Spinal cord (tissue), 10 donors: ENCODE results near the gene SALL3. TPM values are rescaled to one million over a fixed set of nuclear protein-coding genes. Genes with fewer than 3 reads are reported as not detected.

Experiments
- DNase-seq, 6 donors: peaks; one replicate each; pipeline versions ENCODE4 v3.0.0 to v3.0.0-alpha.2; 2013 to 2015; ENCODE audit warnings: low spot score in 6 of 6, low read depth in 4 of 6
- H3K27ac ChIP-seq: one replicate; pipeline ENCODE4 v1.5.1; 2013; ENCODE audit warnings: low read depth, low read length, control low read depth
- H3K27me3 ChIP-seq: one replicate; pipeline ENCODE4 v1.6.1; 2013; ENCODE audit warnings: low read length; ENCODE audit not compliant: control insufficient read depth, insufficient read depth
- H3K36me3 ChIP-seq: one replicate; pipeline ENCODE4 v1.6.1; 2013; ENCODE audit warnings: low read length; ENCODE audit not compliant: control insufficient read depth, insufficient read depth
- H3K4me1 ChIP-seq: one replicate; pipeline ENCODE4 v1.6.1; 2013; ENCODE audit warnings: low read length; ENCODE audit not compliant: control insufficient read depth, insufficient read depth
- H3K4me3 ChIP-seq: one replicate; pipeline ENCODE4 v1.5.1; 2013; ENCODE audit warnings: low read depth, low read length, control low read depth
- H3K9me3 ChIP-seq: one replicate; pipeline ENCODE4 v1.6.1; 2013; ENCODE audit warnings: low read length; ENCODE audit not compliant: control insufficient read depth, insufficient read depth
- WGBS: methylation state at CpG from one replicate; pipeline ENCODE4 v1.1.5; 2013; ENCODE audit warnings: missing lambda C conversion rate; ENCODE audit not compliant: insufficient coverage; 5-methylcytosine and 5-hydroxymethylcytosine counted together
- polyA plus RNA-seq, 2 donors: library from polyadenylated mRNA; unstranded; fragments of 120-200 nt; gene quantifications; one replicate each; pipeline ENCODE4 v1.2.1, GENCODE V29; 2013; ENCODE audit not compliant: insufficient read length in 2 of 2
- total RNA-seq, 2 donors: library from RNA; depleted of rRNA in 1 of 2; stranded (reverse); fragments of 120-200 nt in 1 of 2; fragments of >200 nt in 1 of 2; gene quantifications; one replicate each; pipeline versions ENCODE4 v1.2.3 to v1.2.4, GENCODE V29; 2013 to 2014
- donor health status: healthy.

The SALL3 gene
- total and polyA plus RNA-seq, 4 donors, result 18.4 to 119 (median 66.5) TPM

DNA sequence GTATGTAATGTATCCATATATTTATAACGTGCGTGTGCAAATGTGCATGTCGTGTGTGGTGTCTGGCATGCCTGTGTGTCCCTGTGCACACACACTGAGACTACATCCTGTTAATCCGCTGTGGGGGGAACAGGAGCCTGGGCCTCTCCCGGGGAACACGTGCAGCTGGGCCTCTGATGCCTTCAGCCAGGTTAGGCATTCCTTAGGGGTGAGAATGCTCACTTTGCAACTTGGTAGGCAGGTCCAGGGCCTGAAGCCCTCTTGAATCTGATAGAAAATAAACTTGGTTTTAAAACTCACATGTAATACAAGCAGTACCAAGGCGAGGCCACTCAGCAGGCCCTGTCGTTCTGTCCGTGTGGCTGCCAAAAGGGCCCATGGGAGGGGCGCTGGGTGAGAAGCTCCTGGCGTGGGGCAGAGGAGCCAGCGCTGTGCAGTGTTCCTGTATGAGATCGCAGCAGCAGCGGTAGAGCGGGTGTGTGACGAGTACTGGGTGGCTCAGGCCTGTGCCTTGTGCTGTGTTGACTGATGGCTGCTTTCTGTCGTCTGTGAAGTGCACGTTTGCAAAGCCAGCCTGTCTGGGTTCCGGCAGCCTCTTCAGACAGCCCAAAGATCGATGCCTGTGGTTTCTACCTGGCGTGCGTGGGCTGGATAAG is 16.2 kb downstream of the SALL3 start:
- peak in 1 of 6 donors; percentile 22 for DNase-seq
- Histone ChIP-seq H3K27me3 (no peaks in the 10 kb centered on the region), H3K36me3 (peaks cover 59% of the 10 kb centered on the region), H3K4me1 (peaks cover 32% of the 10 kb centered on the region), H3K9me3 (no peaks in the 10 kb centered on the region), H3K4me3 (no peak overlapping the region), H3K27ac (peak overlapping the region; percentile 61)
- 57% methylated on average over 22 of the region's 22 CpGs for WGBS

- Histone ChIP-seq H3K27me3 (no peaks in the 10 kb centered on the region), H3K9me3 (no peaks in the 10 kb centered on the region), H3K4me1 (peaks cover 37% of the 10 kb centered on the region), H3K36me3 (peaks cover 61% of the 10 kb centered on the region), H3K4me3 (no peak overlapping the region), H3K27ac (peak overlapping the region; percentile 61)
- peak in 1 of 6 donors; percentile 21 for DNase-seq
- WGBS, result 53% methylated on average over 44 of the region's 44 CpGs
Observed at GRCh38 chr18:78996741-78997490, 17.3 kb downstream of the SALL3 start.

DNA sequence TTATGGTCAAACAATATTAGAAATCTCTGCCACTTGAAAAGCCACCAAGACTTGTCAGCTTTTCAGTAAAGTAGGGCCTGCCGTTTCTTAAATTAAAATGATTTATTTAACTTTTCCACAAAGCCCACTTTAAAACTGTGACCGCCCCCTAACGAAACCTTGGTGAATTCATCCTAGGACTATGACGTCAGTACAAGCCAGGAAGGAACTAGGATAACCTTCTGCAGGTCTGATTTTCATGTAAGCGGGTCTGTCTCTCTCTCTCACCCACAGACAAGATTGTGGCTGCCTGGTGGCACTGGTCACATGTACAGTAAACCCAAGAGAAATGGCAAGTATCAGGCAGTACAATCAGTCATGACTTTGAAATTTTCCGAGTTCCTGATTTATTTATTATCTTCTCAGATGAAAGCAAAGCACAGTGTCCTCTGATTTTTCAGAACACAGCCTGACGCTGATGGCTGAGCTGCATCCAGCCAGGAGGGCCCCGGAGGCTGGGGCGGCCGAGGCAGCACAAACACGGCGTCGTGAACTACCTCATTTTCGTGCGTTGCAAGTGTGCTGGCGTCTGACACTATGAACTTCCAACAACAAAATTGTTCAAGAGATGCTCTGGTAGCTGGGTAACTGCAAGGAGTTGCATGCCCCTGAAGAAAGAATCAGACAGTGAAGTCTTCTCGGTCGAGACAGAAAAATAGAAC is 18.9 kb downstream of the SALL3 start:
- Histone ChIP-seq H3K27ac (peak overlapping the region; percentile 60), H3K4me3 (no peak overlapping the region), H3K9me3 (no peaks in the 10 kb centered on the region), H3K27me3 (no peaks in the 10 kb centered on the region), H3K4me1 (peaks cover 37% of the 10 kb centered on the region), H3K36me3 (peaks cover 48% of the 10 kb centered on the region)
- DNase-seq, result peak in 2 of 6 donors; percentile 40 to 68
- 26% methylated on average over 15 of the region's 18 CpGs for WGBS

GRCh38 chr18:78999939-79000338 is 20.3 kb downstream of the SALL3 start:
- H3K27me3 ChIP-seq, result no peaks in the 10 kb centered on the region
- H3K36me3 ChIP-seq, result peaks cover 33% of the 10 kb centered on the region
- WGBS, result 43% methylated on average over 4 of the region's 8 CpGs
- no peaks in the 10 kb centered on the region for H3K9me3 ChIP-seq
- peak in 1 of 6 donors; percentile 62 for DNase-seq
- peaks cover 37% of the 10 kb centered on the region for H3K4me1 ChIP-seq
- H3K4me3 ChIP-seq, result no peak overlapping the region
- H3K27ac ChIP-seq, result no peak overlapping the region

- Histone ChIP-seq H3K27ac (peak overlapping the region; percentile 18), H3K4me1 (peaks cover 28% of the 10 kb centered on the region), H3K4me3 (no peak overlapping the region), H3K27me3 (no peaks in the 10 kb centered on the region), H3K36me3 (peaks cover 31% of the 10 kb centered on the region), H3K9me3 (no peaks in the 10 kb centered on the region)
- WGBS, result 42% methylated on average over 11 of the region's 13 CpGs
- DNase-seq, result peak in 1 of 6 donors; percentile 58
Observed at GRCh38 chr18:79000997-79001396, 21.4 kb downstream of the SALL3 start.

DNA sequence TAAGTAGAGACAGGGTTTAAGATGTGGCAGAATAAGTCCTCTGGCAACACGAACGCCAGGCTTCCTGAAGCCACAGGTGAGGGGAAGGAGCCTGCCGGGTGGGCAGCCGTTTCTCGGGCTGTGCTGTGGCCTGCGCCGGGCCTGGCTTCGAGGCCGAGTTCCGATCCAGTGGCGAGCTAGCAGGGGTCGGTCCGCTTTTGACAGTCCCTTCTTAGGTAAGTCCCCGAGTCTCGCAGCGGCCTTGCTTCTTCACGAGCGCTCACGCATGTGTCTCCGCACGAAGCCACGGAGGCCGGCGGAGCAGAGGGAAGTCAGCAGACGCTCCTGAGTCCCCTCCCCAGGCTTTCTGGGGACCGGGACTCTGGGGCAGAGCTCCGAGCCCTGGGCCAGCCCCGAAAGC is 26.0 kb downstream of the SALL3 start:
- Histone ChIP-seq H3K9me3 (no peaks in the 10 kb centered on the region), H3K4me3 (no peak overlapping the region), H3K4me1 (peaks cover 9% of the 10 kb centered on the region), H3K27me3 (no peaks in the 10 kb centered on the region), H3K27ac (no peak overlapping the region), H3K36me3 (peaks cover 30% of the 10 kb centered on the region)
- WGBS, result 92% methylated on average over 28 of the region's 28 CpGs
- DNase-seq, result no peak

- DNase-seq, result no peak
Observed at GRCh38 chr18:79006106-79006795, 26.6 kb downstream of the SALL3 start.

DNA sequence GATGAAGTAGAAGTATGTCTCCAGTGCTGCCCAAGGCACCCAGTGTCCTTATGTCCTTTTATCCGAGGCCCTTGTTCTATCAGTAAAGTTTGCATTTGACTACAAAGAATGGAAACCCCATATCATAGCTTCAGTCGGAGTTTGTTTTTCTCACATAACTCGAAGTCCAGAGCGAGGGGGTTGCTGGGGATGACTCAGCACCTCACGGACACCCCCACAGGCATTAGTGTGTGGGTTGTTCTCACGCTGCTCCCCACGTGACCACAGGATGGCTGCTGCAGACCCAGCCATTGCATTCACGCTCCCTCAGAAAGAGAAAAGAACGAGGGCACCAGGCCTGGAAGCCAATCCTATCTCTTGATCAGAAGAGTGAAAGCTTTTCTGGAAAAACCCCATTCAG is 27.8 kb downstream of the SALL3 start:
- peaks cover 26% of the 10 kb centered on the region for H3K36me3 ChIP-seq
- no peaks in the 10 kb centered on the region for H3K9me3 ChIP-seq
- H3K27ac ChIP-seq, result no peak overlapping the region
- H3K4me1 ChIP-seq, result no peaks in the 10 kb centered on the region
- H3K4me3 ChIP-seq, result no peak overlapping the region
- WGBS, result 98% methylated on average over 7 of the region's 9 CpGs
- no peak for DNase-seq
- H3K27me3 ChIP-seq, result no peaks in the 10 kb centered on the region

More at GRCh38 chr18:79006106-79006795, 26.6 kb downstream of the SALL3 start:
- Histone ChIP-seq H3K9me3 (no peaks in the 10 kb centered on the region), H3K4me3 (no peak overlapping the region), H3K27me3 (no peaks in the 10 kb centered on the region), H3K36me3 (peaks cover 28% of the 10 kb centered on the region), H3K4me1 (peaks cover 3% of the 10 kb centered on the region), H3K27ac (no peak overlapping the region)
- WGBS, result 94% methylated on average over 67 of the region's 67 CpGs

DNA sequence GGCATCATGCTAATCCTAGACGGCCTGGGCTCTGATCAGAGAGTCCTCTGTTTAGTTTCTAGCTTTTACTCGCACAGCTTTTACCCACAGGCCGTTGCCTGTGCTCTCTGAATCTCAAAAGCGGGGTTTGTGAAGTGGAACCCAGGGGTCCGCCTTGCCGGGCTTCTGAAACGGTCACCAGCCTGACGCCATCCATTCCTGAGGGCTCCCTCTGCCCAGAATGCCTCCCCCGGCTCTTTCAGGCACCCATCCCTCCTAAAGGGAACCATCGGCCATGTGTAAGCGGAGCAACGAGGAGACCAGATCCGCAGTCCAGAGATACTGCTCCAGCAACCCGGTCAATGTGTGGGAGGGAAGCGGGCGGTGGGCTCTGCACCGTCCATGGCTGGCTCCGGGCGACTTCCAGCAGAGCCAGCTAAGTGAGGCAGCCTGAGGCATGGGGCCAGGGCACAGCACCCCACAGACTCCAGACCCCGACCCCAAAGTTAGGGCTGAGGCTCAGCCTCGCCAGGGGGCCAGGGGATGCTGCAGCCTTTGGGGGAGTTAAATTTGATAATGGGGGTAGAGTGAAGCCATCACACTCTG is 28.8 kb downstream of the SALL3 start:
- H3K4me3 ChIP-seq, result no peak overlapping the region
- no peaks in the 10 kb centered on the region for H3K27me3 ChIP-seq
- no peak for DNase-seq
- H3K36me3 ChIP-seq, result peaks cover 26% of the 10 kb centered on the region
- no peak overlapping the region for H3K27ac ChIP-seq
- H3K9me3 ChIP-seq, result no peaks in the 10 kb centered on the region
- 98% methylated on average over 18 of the region's 21 CpGs for WGBS
- no peaks in the 10 kb centered on the region for H3K4me1 ChIP-seq
